Measurements from ENCODE around the gene GAPT.

GAPT gene

GRCh38 chr5:58451732-58452565 lies 39.3 kb upstream of the GAPT start:
- no peak for DNase-seq (ENCODE audit: extremely low spot score)
- CTCF ChIA-PET: no interaction called here
- no peak for TF ChIP-seq CTCF (IDR thresholded peaks at IDR 0.05; ENCODE audit: control extremely low read depth, extremely low read depth, low read depth, missing control alignments)
- POLR2A ChIA-PET: no interaction called here

GRCh38 chr5:58452566-58453258 lies 38.5 kb upstream of the GAPT start:
- no peak for TF ChIP-seq CTCF (IDR thresholded peaks at IDR 0.05; ENCODE audit: control extremely low read depth, extremely low read depth, low read depth, missing control alignments)
- CTCF ChIA-PET: interaction anchor here (1.4 kb wide), 1 partner anchor 11 kb away, joined by 4 read pairs; no protein-coding TSS in a partner anchor
- no peak for DNase-seq (ENCODE audit: extremely low spot score)
- POLR2A ChIA-PET: no interaction called here

- ChIA-PET CTCF (interaction anchor here (1.4 kb wide), 1 partner anchor 11 kb away, joined by 4 read pairs; no protein-coding TSS in a partner anchor), POLR2A (no interaction called here)
- DNase-seq (ENCODE audit: extremely low spot score): no peak
- no peak for TF ChIP-seq CTCF (IDR thresholded peaks at IDR 0.05; ENCODE audit: control extremely low read depth, extremely low read depth, low read depth, missing control alignments)
Observed at GRCh38 chr5:58453306-58453705, 37.9 kb upstream of the GAPT start.

- no peak for DNase-seq (ENCODE audit: extremely low spot score)
- no peak for TF ChIP-seq CTCF (IDR thresholded peaks at IDR 0.05; ENCODE audit: control extremely low read depth, extremely low read depth, low read depth, missing control alignments)
- ChIA-PET CTCF (interaction anchor here (1.4 kb wide), 1 partner anchor 12 kb away, joined by 4 read pairs; no protein-coding TSS in a partner anchor), POLR2A (no interaction called here)
Observed at GRCh38 chr5:58454025-58454424, 37.2 kb upstream of the GAPT start.

- TF ChIP-seq CTCF (IDR thresholded peaks at IDR 0.05; ENCODE audit: control extremely low read depth, extremely low read depth, low read depth, missing control alignments): no peak
- POLR2A ChIA-PET: no interaction called here
- DNase-seq (ENCODE audit: extremely low spot score): no peak
- CTCF ChIA-PET: interaction anchor here (1.1 to 2.1 kb wide), 2 partner anchors 676 to 1157 kb away, joined by 5 to 6 read pairs; no protein-coding TSS in a partner anchor
Observed at GRCh38 chr5:58455066-58455465, 36.2 kb upstream of the GAPT start.

- ChIA-PET POLR2A (no interaction called here), CTCF (interaction anchor here (1.0 to 2.1 kb wide), 3 partner anchors 395 to 1157 kb away, joined by 3 to 6 read pairs (median 5); no protein-coding TSS in a partner anchor)
- DNase-seq (ENCODE audit: extremely low spot score): no peak
- TF ChIP-seq CTCF (IDR thresholded peaks at IDR 0.05; ENCODE audit: control extremely low read depth, extremely low read depth, low read depth, missing control alignments): no peak
Observed at GRCh38 chr5:58455480-58455879, 35.8 kb upstream of the GAPT start.
